Mesenteric fat pad (tissue), 1 donor: Measurements from ENCODE around the gene ASF1A. TPM values are rescaled to one million over a fixed set of nuclear protein-coding genes. Genes with fewer than 3 reads are reported as not detected.

ENCODE experiments used
- total RNA-seq: library from RNA; stranded (reverse); fragmentation: NEBNext Ultra II Directional; extraction: Animal tissue kit (Norgen Biotek cat#: 25700); gene quantifications from one replicate; pipeline ENCODE4 v1.2.1, GENCODE V29; 2021
- donor health status: DM: yes; HTN: yes; CAD: no.

The ASF1A gene
- total RNA-seq, 1 donor from 2014 or later: 11.4 TPM

Other genes starting within 250 kb of the ASF1A start
- gene CEP85L, start 242.6 kb upstream of the ASF1A start, total RNA-seq: 11.6 TPM
- 9.4 TPM for gene MCM9, start 41.0 kb downstream of the ASF1A start, total RNA-seq
- gene FAM184A, start 184.5 kb downstream of the ASF1A start, total RNA-seq: 4.8 TPM